K562 (cell line): Measurements from ENCODE around the gene SCARF1. TPM values are rescaled to one million over a fixed set of nuclear protein-coding genes. Genes with fewer than 3 reads are reported as not detected.

Source experiments
- ATAC-seq: fragments of 200-7000 bp; cut with Tn5 transposase; 3 replicates; pipeline ENCODE4 v1.9.1; 2020; ENCODE audit warnings: moderate library complexity
- BruUV-seq: library from RNA; stranded (reverse); fragments of 400-500 nt; replicated peaks from 2 replicates; lab custom pipeline; 2021; lab: Mats Ljungman, UMichigan
- CTCF ChIA-PET: fragments of 300-600 bp; formaldehyde crosslinking; extraction: SDS; loops from one replicate; lab custom pipeline; 2021; ENCODE audit warnings: low intra/inter-chr PET ratio; lab: Yijun Ruan, JAX
- POLR2A ChIA-PET: fragments of 300-600, 350-650 bp; sonication (Branson Sonifier 250); formaldehyde crosslinking; extraction: SDS; loops from one replicate; lab custom pipeline; 2021; ENCODE audit warnings: antibody characterized with exemption, inconsistent platforms; lab: Yijun Ruan, JAX
- DNase-seq, 4 experiments: peaks; one replicate each; pipeline versions ENCODE4 v3.0.0 to v3.0.0-alpha.2; 2011 to 2018; ENCODE audit warnings: low spot score in 3 of 4, mixed read lengths in 3 of 4; ENCODE audit errors: extremely low read depth in 1 of 4
- FAIRE-seq: peaks from 2 replicates; lab custom pipeline; 2011; peaks lifted over from hg19 to GRCh38; lab: Jason Lieb, UNC
- H2AFZ ChIP-seq: 2 replicates; pipeline ENCODE4 v1.6.0; 2011; ENCODE audit warnings: low read depth, low read length, control low read depth, inconsistent platforms
- H3K27ac ChIP-seq: fragments of 200-600 bp; 3 replicates; pipeline ENCODE4 v1.8.0; 2011; ENCODE audit warnings: low read depth, mild to moderate bottlenecking, control low read depth, inconsistent platforms, low read length, moderate library complexity, mixed read lengths; ENCODE audit errors: extremely low read depth
- H3K27me3 ChIP-seq, 2 experiments: fragments of 300-600 bp in 1 of 2; 2 replicates in 1 of 2; 3 replicates in 1 of 2; pipeline versions ENCODE4 v1.6.0 to v1.8.0; 2011; ENCODE audit warnings: inconsistent platforms in 2 of 2, low read length in 2 of 2, mild to moderate bottlenecking in 1 of 2, mixed read lengths in 1 of 2, moderate library complexity in 1 of 2; ENCODE audit not compliant: control insufficient read depth in 2 of 2, insufficient read depth in 2 of 2
- H3K36me3 ChIP-seq: fragments of 300-600 bp; 3 replicates; pipeline ENCODE4 v1.8.0; 2011; ENCODE audit warnings: mild to moderate bottlenecking, low read length, inconsistent platforms; ENCODE audit not compliant: control insufficient read depth, insufficient read depth
- H3K4me1 ChIP-seq, 2 experiments: fragments of 200-600 bp in 1 of 2; replicated peaks in 1 of 2; 2 replicates in 1 of 2; 3 replicates in 1 of 2; pipeline versions ENCODE4 v1.5.1 to v1.8.0; 2011; ENCODE audit warnings: inconsistent platforms in 2 of 2, low read length in 2 of 2, mild to moderate bottlenecking in 1 of 2, mixed read lengths in 1 of 2, moderate library complexity in 1 of 2; ENCODE audit not compliant: control insufficient read depth in 2 of 2, insufficient read depth in 2 of 2
- H3K4me2 ChIP-seq: 2 replicates; pipeline ENCODE4 v1.6.1; 2011; ENCODE audit warnings: low read length, control low read depth, inconsistent platforms, mixed read lengths; ENCODE audit not compliant: insufficient read depth
- H3K4me3 ChIP-seq: fragments of 200-600 bp; sonication (generic), shearing (Covaris generic); 2 replicates; pipeline ENCODE4 v1.5.1; 2016; ENCODE audit warnings: control low read depth, inconsistent platforms
- H3K79me2 ChIP-seq: fragments of 200-600 bp; 3 replicates; pipeline ENCODE4 v1.8.0; 2011; ENCODE audit warnings: low read length, inconsistent platforms; ENCODE audit not compliant: control insufficient read depth, insufficient read depth
- H3K9ac ChIP-seq, 2 experiments: 2 replicates each; pipeline versions ENCODE4 v1.6.0 to v1.6.1; 2011; ENCODE audit warnings: low read depth in 2 of 2, low read length in 2 of 2, control low read depth in 1 of 2, inconsistent platforms in 1 of 2, mild to moderate bottlenecking in 1 of 2, mixed read lengths in 1 of 2; ENCODE audit not compliant: insufficient read depth in 1 of 2
- H3K9me1 ChIP-seq: one replicate; pipeline ENCODE4 v1.6.0; 2011; ENCODE audit warnings: inconsistent platforms, mild to moderate bottlenecking, low read length, moderate library complexity; ENCODE audit not compliant: control insufficient read depth, insufficient read depth
- H3K9me3 ChIP-seq: replicated peaks from 2 replicates; pipeline ENCODE4 v1.5.1; 2011; ENCODE audit warnings: low read depth, low read length, inconsistent platforms; ENCODE audit not compliant: control insufficient read depth, insufficient read depth
- H4K20me1 ChIP-seq: replicated peaks from 2 replicates; pipeline ENCODE4 v1.6.1; 2011; ENCODE audit warnings: low read length, inconsistent platforms, mixed read lengths; ENCODE audit not compliant: control insufficient read depth, insufficient read depth
- CBX2 ChIP-seq: fragments of 200-600 bp; sonication (generic); IDR thresholded peaks from one replicate; pipeline ENCODE4 v1.6.1; 2012; ENCODE audit warnings: mild to moderate bottlenecking, low read length, inconsistent platforms; ENCODE audit not compliant: insufficient read depth, poor library complexity, severe bottlenecking
- KDM2B ChIP-seq: fragments of 250-450 bp; sonication (Bioruptor Pico); IDR thresholded peaks from 2 replicates; pipeline ENCODE4 v1.8.0; 2021; ENCODE audit warnings: mild to moderate bottlenecking, moderate library complexity
- LEF1 ChIP-seq: fragments of 450-650 bp; IDR thresholded peaks from 2 replicates; pipeline ENCODE4 v1.6.1; 2016; ENCODE audit warnings: mild to moderate bottlenecking
- RBBP5 ChIP-seq: fragments of 200-600 bp; sonication (generic); IDR thresholded peaks from 2 replicates; pipeline ENCODE4 v1.6.1; 2012; ENCODE audit warnings: borderline replicate concordance, mild to moderate bottlenecking, low read length, control low read depth, inconsistent platforms; ENCODE audit not compliant: insufficient read depth, poor library complexity, severe bottlenecking
- SRF ChIP-seq, 2 experiments: fragments of 250-450, 450-650 bp in 1 of 2; sonication (Bioruptor Pico) in 1 of 2; sonication (generic) in 1 of 2; formaldehyde crosslinking; IDR thresholded peaks; 2 replicates each; pipeline versions ENCODE4 v1.5.0 to v1.5.1; 2020 to 2022; ENCODE audit warnings: mild to moderate bottlenecking in 1 of 2, missing genetic modification reagents in 1 of 2
- TCF7 ChIP-seq: sonication (generic); IDR thresholded peaks from 2 replicates; pipeline ENCODE4 v1.6.1; 2016; ENCODE audit warnings: antibody characterized with exemption, borderline replicate concordance
- ZNF586 ChIP-seq: fragments of 450-650 bp; formaldehyde crosslinking; conservative IDR thresholded peaks from 2 replicates; pipeline ENCODE4 v1.4.0; 2020; ENCODE audit warnings: mild to moderate bottlenecking, moderate library complexity
- ZNF780A ChIP-seq: fragments of 250-450 bp; sonication (Bioruptor Pico); IDR thresholded peaks from 2 replicates; pipeline ENCODE4 v1.5.0; 2021; ENCODE audit warnings: mild to moderate bottlenecking
- ZNF79 ChIP-seq: fragments of 250-450 bp; sonication (Bioruptor Pico); IDR thresholded peaks from 2 replicates; pipeline ENCODE4 v1.4.0; 2020; ENCODE audit warnings: low read depth, mild to moderate bottlenecking, moderate library complexity
- WGBS: fragments of 100-300 bp; shearing (Covaris generic); methylation state at CpG from one replicate; pipeline ENCODE4 v1.1.6; 2016; ENCODE audit warnings: low coverage, mixed read lengths; ENCODE audit not compliant: insufficient coverage; ENCODE audit errors: missing lambda C conversion rate; 5-methylcytosine and 5-hydroxymethylcytosine counted together
- in situ Hi-C: fragments of 300-500 bp; cut with MboI; formaldehyde crosslinking; loops from 4 replicates; pipeline ENCODE4 v1.15.0; 2018; ENCODE audit warnings: inconsistent platforms, mixed read lengths
- intact Hi-C: fragments of 100-400 bp; cut with micrococcal nuclease; formaldehyde crosslinking; loops from 2 replicates; pipeline ENCODE4 v1.14.2; 2022
- polyA plus RNA-seq, 8 experiments: library from polyadenylated mRNA; depleted of rRNA in 4 of 8; stranded (reverse) in 5 of 8; unstranded in 3 of 8; fragments of >200 nt; fragmentation: Nextera tagmentation in 2 of 8; fragmentation: Illumina TruSeq in 1 of 8; extraction: Ambion mirVana in 2 of 8; extraction: Trizol in 1 of 8; gene quantifications; 2 replicates each; pipeline versions ENCODE4 v1.2.1 to v1.2.3, GENCODE V29; 2011 to 2014; ENCODE audit warnings: inconsistent platforms in 1 of 8, missing spikeins in 1 of 8
- total RNA-seq, 7 experiments: library from RNA; depleted of rRNA in 6 of 7; stranded (reverse); fragments of >200 nt in 6 of 7; fragmentation: Illumina TruSeq in 2 of 7; extraction: Trizol in 2 of 7; gene quantifications; 2 replicates each; pipeline versions ENCODE4 v1.2.1 to v1.2.3, GENCODE V29; 2011 to 2021; ENCODE audit warnings: low replicate concordance in 1 of 7
- TF ChIP-seq, protein P1 (sequence below): sonication (generic); formaldehyde crosslinking; IDR thresholded peaks from 2 replicates; pipeline ENCODE4 v1.8.0; 2022; ENCODE audit warnings: missing genetic modification reagents, mild to moderate bottlenecking, borderline replicate concordance
- TF ChIP-seq, protein P2 (sequence below): sonication (generic); formaldehyde crosslinking; IDR thresholded peaks from 2 replicates; pipeline ENCODE4 v1.8.0; 2023; ENCODE audit warnings: mild to moderate bottlenecking, missing genetic modification reagents
- TF ChIP-seq, protein P3 (sequence below): fragments of 200-400 bp; formaldehyde crosslinking; IDR thresholded peaks from 2 replicates; pipeline ENCODE4 v1.6.1; 2017; ENCODE audit warnings: mild to moderate bottlenecking, low read depth, low read length, moderate library complexity

The SCARF1 gene
- total and polyA plus RNA-seq, 9 of the 15 experiments (the other 6 are each of a cell fraction or from before 2014, with no cell fraction given): 0.04 to 2.1 (median 0.63) TPM

DNA sequence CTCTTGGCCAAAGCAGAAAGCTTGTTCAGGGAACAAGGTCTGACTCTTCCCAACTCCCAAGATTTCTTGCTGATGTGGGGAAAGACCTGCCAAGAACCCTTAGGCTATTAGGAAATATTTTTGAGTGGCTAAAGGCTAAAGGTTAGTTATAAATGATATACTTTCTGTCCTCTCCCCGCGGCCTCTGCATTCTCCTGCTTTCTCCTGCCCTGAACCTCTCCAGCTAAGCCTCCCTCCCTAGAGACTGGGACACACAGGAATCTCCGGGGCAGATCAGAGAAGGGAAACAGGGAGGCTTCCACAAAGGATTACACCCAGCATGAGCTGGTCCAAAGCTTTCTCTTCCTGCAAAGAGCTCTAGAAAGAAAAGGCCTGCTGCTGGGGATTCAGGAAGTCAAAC is 19.2 kb downstream of the SCARF1 start:
- H4K20me1 ChIP-seq: peaks cover 8% of the 10 kb centered on the region; the same call in 1 of the 2 replicates
- no peak for ATAC-seq
- ChIA-PET POLR2A (interaction anchor here (0.7 to 3.3 kb wide), 5 partner anchors 9 to 370 kb away, joined by 3 to 25 read pairs (median 3); partner anchors contain the start of gene INPP5K), CTCF (no interaction called here)
- intact Hi-C loops (no loop called here), in situ Hi-C loops (no loop called here)
- peak overlapping the region in 1 of 2 experiments; percentile 32; a peak in 1 of 4 replicates for H3K9ac ChIP-seq
- H3K4me3 ChIP-seq: no peak overlapping the region
- H3K27me3 ChIP-seq: no peaks in the 10 kb centered on the region
- no peaks in the 10 kb centered on the region for H3K9me3 ChIP-seq
- no TSS peak for BruUV-seq
- no peak overlapping the region for H3K4me2 ChIP-seq
- no peak overlapping the region for H2AFZ ChIP-seq
- peaks cover 9 to 40% of the 10 kb centered on the region in 2 experiments for H3K4me1 ChIP-seq
- H3K36me3 ChIP-seq: no peaks in the 10 kb centered on the region
- H3K9me1 ChIP-seq: no peaks in the 10 kb centered on the region
- FAIRE-seq: no peak
- DNase-seq: no peak
- H3K27ac ChIP-seq: no peak overlapping the region
- 74% methylated on average over 3 of the region's 3 CpGs for WGBS
- no peaks in the 10 kb centered on the region for H3K79me2 ChIP-seq
- TF ChIP-seq, protein P1, sequence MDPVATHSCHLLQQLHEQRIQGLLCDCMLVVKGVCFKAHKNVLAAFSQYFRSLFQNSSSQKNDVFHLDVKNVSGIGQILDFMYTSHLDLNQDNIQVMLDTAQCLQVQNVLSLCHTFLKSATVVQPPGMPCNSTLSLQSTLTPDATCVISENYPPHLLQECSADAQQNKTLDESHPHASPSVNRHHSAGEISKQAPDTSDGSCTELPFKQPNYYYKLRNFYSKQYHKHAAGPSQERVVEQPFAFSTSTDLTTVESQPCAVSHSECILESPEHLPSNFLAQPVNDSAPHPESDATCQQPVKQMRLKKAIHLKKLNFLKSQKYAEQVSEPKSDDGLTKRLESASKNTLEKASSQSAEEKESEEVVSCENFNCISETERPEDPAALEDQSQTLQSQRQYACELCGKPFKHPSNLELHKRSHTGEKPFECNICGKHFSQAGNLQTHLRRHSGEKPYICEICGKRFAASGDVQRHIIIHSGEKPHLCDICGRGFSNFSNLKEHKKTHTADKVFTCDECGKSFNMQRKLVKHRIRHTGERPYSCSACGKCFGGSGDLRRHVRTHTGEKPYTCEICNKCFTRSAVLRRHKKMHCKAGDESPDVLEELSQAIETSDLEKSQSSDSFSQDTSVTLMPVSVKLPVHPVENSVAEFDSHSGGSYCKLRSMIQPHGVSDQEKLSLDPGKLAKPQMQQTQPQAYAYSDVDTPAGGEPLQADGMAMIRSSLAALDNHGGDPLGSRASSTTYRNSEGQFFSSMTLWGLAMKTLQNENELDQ (CRISPR knock-in tag): no peak
- TF ChIP-seq KDM2B (CRISPR knock-in tag): no peak
- no peak for TF ChIP-seq TCF7
- TF ChIP-seq ZNF780A (CRISPR knock-in tag): no peak
- TF ChIP-seq, protein P2, sequence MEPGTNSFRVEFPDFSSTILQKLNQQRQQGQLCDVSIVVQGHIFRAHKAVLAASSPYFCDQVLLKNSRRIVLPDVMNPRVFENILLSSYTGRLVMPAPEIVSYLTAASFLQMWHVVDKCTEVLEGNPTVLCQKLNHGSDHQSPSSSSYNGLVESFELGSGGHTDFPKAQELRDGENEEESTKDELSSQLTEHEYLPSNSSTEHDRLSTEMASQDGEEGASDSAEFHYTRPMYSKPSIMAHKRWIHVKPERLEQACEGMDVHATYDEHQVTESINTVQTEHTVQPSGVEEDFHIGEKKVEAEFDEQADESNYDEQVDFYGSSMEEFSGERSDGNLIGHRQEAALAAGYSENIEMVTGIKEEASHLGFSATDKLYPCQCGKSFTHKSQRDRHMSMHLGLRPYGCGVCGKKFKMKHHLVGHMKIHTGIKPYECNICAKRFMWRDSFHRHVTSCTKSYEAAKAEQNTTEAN: no peak
- no peak for TF ChIP-seq ZNF586
- no peak for TF ChIP-seq CBX2
- TF ChIP-seq, protein P3, sequence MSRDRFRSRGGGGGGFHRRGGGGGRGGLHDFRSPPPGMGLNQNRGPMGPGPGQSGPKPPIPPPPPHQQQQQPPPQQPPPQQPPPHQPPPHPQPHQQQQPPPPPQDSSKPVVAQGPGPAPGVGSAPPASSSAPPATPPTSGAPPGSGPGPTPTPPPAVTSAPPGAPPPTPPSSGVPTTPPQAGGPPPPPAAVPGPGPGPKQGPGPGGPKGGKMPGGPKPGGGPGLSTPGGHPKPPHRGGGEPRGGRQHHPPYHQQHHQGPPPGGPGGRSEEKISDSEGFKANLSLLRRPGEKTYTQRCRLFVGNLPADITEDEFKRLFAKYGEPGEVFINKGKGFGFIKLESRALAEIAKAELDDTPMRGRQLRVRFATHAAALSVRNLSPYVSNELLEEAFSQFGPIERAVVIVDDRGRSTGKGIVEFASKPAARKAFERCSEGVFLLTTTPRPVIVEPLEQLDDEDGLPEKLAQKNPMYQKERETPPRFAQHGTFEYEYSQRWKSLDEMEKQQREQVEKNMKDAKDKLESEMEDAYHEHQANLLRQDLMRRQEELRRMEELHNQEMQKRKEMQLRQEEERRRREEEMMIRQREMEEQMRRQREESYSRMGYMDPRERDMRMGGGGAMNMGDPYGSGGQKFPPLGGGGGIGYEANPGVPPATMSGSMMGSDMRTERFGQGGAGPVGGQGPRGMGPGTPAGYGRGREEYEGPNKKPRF: no peak
- TF ChIP-seq ZNF79 (CRISPR knock-in tag): no peak
- no peak for TF ChIP-seq LEF1
- TF ChIP-seq SRF (CRISPR knock-in tag; IDR thresholded peaks at IDR 0.05): no peak
- TF ChIP-seq RBBP5: no peak
